GM18861 (cell line): ENCODE results near the gene SLC2A11.
A peak's percentile ranks its signal among the peaks of the same experiment; 100 is the strongest.

Source experiments
- ATAC-seq: cut with Tn5 transposase; IDR thresholded peaks from one replicate; pipeline ENCODE4 v1.9.1; 2021; ENCODE audit not compliant: unreplicated experiment

SLC2A11 gene

GRCh38 chr22:23831781-23832180 lies 25.9 kb upstream of the SLC2A11 start:
- ATAC-seq = no peak

- ATAC-seq = no peak
These were observed 25.3 kb upstream of the SLC2A11 start for GRCh38 chr22:23832226-23833016.

- ATAC-seq = no peak
These were observed 24.5 kb upstream of the SLC2A11 start for GRCh38 chr22:23833017-23833751.

- ATAC-seq = no peak
These were observed 23.8 kb upstream of the SLC2A11 start for GRCh38 chr22:23833911-23834317.

- no peak for ATAC-seq
These were observed 23.3 kb upstream of the SLC2A11 start for GRCh38 chr22:23834406-23834792.

GRCh38 chr22:23834793-23835483 lies 22.7 kb upstream of the SLC2A11 start:
- ATAC-seq = no peak

GRCh38 chr22:23835484-23836144 lies 22.1 kb upstream of the SLC2A11 start:
- ATAC-seq = no peak

GRCh38 chr22:23836281-23836680 lies 21.4 kb upstream of the SLC2A11 start:
- ATAC-seq = no peak

- no peak for ATAC-seq
These were observed 20.8 kb upstream of the SLC2A11 start for GRCh38 chr22:23836692-23837495.

GRCh38 chr22:23837496-23837859 lies 20.2 kb upstream of the SLC2A11 start:
- ATAC-seq = no peak

- ATAC-seq = peak; percentile 5
These were observed 19.6 kb upstream of the SLC2A11 start for GRCh38 chr22:23837911-23838680.

GRCh38 chr22:23838681-23839468 lies 18.8 kb upstream of the SLC2A11 start, which contains the start of gene DERL3:
Gene DERL3 (minus strand): TSS chr22:23839006. CDS start chr22:23838987, 19 bp downstream.
- peak; percentile 71 for ATAC-seq

GRCh38 chr22:23840026-23840425 lies 17.6 kb upstream of the SLC2A11 start:
- no peak for ATAC-seq

- no peak for ATAC-seq
These were observed 16.4 kb upstream of the SLC2A11 start for GRCh38 chr22:23841292-23841691.

GRCh38 chr22:23841736-23842445 lies 15.8 kb upstream of the SLC2A11 start:
- no peak for ATAC-seq

GRCh38 chr22:23842599-23842998 lies 15.1 kb upstream of the SLC2A11 start:
- ATAC-seq = no peak

- no peak for ATAC-seq
These were observed 12.9 kb upstream of the SLC2A11 start for GRCh38 chr22:23844739-23845202.
